ENCODE measurements around the gene SLFNL1. TPM values are rescaled to one million over a fixed set of nuclear protein-coding genes. Genes with fewer than 3 reads are reported as not detected.

SLFNL1 gene
- total and polyA plus RNA-seq, 2 experiments from 2014 or later = 0.11 to 0.21 TPM

- 93 to 94% methylated on average over 8 of the region's 8 CpGs for WGBS, 2 experiments (ENCODE audit: low coverage in 1 of 2, low lambda C conversion rate in 2 of 2, missing lambda C conversion rate in 2 of 2)
- H2AFZ ChIP-seq = no peak overlapping the region
- TF ChIP-seq EZH2phosphoT487 (IDR thresholded peaks at IDR 0.05; ENCODE audit: insufficient read depth, low read depth) = no peak
- no peak for TF ChIP-seq EZH2 (IDR thresholded peaks at IDR 0.05; ENCODE audit: insufficient read depth, poor library complexity, severe bottlenecking)
- H4K20me1 ChIP-seq (ENCODE audit: insufficient read depth) = no peaks in the 10 kb centered on the region
- peaks cover 56% of the 10 kb centered on the region for H3K36me3 ChIP-seq (ENCODE audit: low read depth)
- H3F3A ChIP-seq (ENCODE audit: insufficient read depth) = peaks cover 10% of the 10 kb centered on the region
- H3K27me3 ChIP-seq (replicated peaks; ENCODE audit: insufficient read depth) = no peaks in the 10 kb centered on the region
- peaks cover 37% of the 10 kb centered on the region; the same call in 1 of the 2 replicates for H3K79me2 ChIP-seq (ENCODE audit: insufficient read depth)
- no peak overlapping the region for H3K9ac ChIP-seq
- no peaks in the 10 kb centered on the region for H3K9me2 ChIP-seq (ENCODE audit: insufficient read depth)
- DNase-seq = no peak
- H3K9me3 ChIP-seq (ENCODE audit: low read depth) = no peaks in the 10 kb centered on the region
- no peak overlapping the region for H3K27ac ChIP-seq
- in situ Hi-C loops (cut with MboI) = no loop called here
- H3K4me3 ChIP-seq = no peak overlapping the region
- H3K4me1 ChIP-seq (ENCODE audit: insufficient read depth) = no peaks in the 10 kb centered on the region
- no peak overlapping the region for H3K4me2 ChIP-seq (ENCODE audit: unreplicated experiment)
Observed at GRCh38 chr1:40997096-40997495, 24.4 kb downstream of the SLFNL1 start.

GRCh38 chr1:40989066-40989465, 32.5 kb downstream of the SLFNL1 start:
- 98 to 99% methylated on average over 5 of the region's 5 CpGs for WGBS, 2 experiments (ENCODE audit: low coverage in 1 of 2, low lambda C conversion rate in 2 of 2, missing lambda C conversion rate in 2 of 2)
- H3K27me3 ChIP-seq (replicated peaks; ENCODE audit: insufficient read depth) = no peaks in the 10 kb centered on the region
- H3K9me2 ChIP-seq (ENCODE audit: insufficient read depth) = no peaks in the 10 kb centered on the region
- H3K79me2 ChIP-seq (ENCODE audit: insufficient read depth) = peaks cover 36% of the 10 kb centered on the region
- no peak overlapping the region for H3K9ac ChIP-seq
- H3K4me1 ChIP-seq (ENCODE audit: insufficient read depth) = peaks cover 8% of the 10 kb centered on the region
- TF ChIP-seq EZH2phosphoT487 (IDR thresholded peaks at IDR 0.05; ENCODE audit: insufficient read depth, low read depth) = no peak
- H3F3A ChIP-seq (ENCODE audit: insufficient read depth) = peaks cover 11% of the 10 kb centered on the region
- no peak overlapping the region for H3K4me2 ChIP-seq (ENCODE audit: unreplicated experiment)
- DNase-seq = no peak
- in situ Hi-C loops (cut with MboI) = no loop called here
- no peak overlapping the region for H2AFZ ChIP-seq
- H3K4me3 ChIP-seq = no peak overlapping the region
- no peaks in the 10 kb centered on the region for H4K20me1 ChIP-seq (ENCODE audit: insufficient read depth)
- H3K27ac ChIP-seq = no peak overlapping the region
- H3K9me3 ChIP-seq (ENCODE audit: low read depth) = no peaks in the 10 kb centered on the region
- peaks cover 64% of the 10 kb centered on the region for H3K36me3 ChIP-seq (ENCODE audit: low read depth)

DNA sequence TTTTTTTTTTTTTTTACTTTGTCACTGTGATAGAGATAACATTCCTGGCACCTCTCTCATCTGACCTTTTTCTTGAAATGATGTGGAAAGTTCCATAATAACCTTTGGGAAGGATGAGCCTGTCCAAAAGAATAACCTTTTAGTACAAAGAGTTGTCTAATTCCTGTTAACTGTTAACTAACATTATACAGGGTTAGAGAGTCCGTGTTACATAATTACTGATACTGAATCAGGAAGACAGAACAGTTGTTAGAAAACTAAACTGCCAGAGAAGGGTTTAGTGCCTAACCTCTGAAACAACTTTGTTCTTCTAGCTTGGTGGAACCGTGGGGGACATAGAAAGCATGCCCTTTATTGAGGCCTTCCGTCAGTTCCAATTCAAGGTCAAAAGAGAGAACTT, 33.2 kb downstream of the SLFNL1 start:
- peaks cover 19% of the 10 kb centered on the region for H3F3A ChIP-seq (ENCODE audit: insufficient read depth)
- no peak overlapping the region for H3K4me3 ChIP-seq
- peaks cover 33% of the 10 kb centered on the region for H3K79me2 ChIP-seq (ENCODE audit: insufficient read depth)
- H3K27me3 ChIP-seq (replicated peaks; ENCODE audit: insufficient read depth) = no peaks in the 10 kb centered on the region
- no peak overlapping the region for H3K9ac ChIP-seq
- H3K36me3 ChIP-seq (ENCODE audit: low read depth) = peaks cover 60% of the 10 kb centered on the region
- DNase-seq = no peak
- WGBS, 2 experiments (ENCODE audit: low coverage in 1 of 2, low lambda C conversion rate in 2 of 2, missing lambda C conversion rate in 2 of 2) = 84 to 87% methylated on average over 3 of the region's 3 CpGs
- no peak overlapping the region for H3K27ac ChIP-seq
- peaks cover 15% of the 10 kb centered on the region for H3K4me1 ChIP-seq (ENCODE audit: insufficient read depth)
- no peak overlapping the region for H3K4me2 ChIP-seq (ENCODE audit: unreplicated experiment)
- H3K9me2 ChIP-seq (ENCODE audit: insufficient read depth) = no peaks in the 10 kb centered on the region
- in situ Hi-C loops (cut with MboI) = no loop called here
- no peaks in the 10 kb centered on the region for H3K9me3 ChIP-seq (ENCODE audit: low read depth)
- no peaks in the 10 kb centered on the region for H4K20me1 ChIP-seq (ENCODE audit: insufficient read depth)
- H2AFZ ChIP-seq = no peak overlapping the region
- TF ChIP-seq EZH2phosphoT487 (IDR thresholded peaks at IDR 0.05; ENCODE audit: insufficient read depth, low read depth) (no peak), EZH2 (IDR thresholded peaks at IDR 0.05; ENCODE audit: insufficient read depth, poor library complexity, severe bottlenecking) (no peak)

DNA sequence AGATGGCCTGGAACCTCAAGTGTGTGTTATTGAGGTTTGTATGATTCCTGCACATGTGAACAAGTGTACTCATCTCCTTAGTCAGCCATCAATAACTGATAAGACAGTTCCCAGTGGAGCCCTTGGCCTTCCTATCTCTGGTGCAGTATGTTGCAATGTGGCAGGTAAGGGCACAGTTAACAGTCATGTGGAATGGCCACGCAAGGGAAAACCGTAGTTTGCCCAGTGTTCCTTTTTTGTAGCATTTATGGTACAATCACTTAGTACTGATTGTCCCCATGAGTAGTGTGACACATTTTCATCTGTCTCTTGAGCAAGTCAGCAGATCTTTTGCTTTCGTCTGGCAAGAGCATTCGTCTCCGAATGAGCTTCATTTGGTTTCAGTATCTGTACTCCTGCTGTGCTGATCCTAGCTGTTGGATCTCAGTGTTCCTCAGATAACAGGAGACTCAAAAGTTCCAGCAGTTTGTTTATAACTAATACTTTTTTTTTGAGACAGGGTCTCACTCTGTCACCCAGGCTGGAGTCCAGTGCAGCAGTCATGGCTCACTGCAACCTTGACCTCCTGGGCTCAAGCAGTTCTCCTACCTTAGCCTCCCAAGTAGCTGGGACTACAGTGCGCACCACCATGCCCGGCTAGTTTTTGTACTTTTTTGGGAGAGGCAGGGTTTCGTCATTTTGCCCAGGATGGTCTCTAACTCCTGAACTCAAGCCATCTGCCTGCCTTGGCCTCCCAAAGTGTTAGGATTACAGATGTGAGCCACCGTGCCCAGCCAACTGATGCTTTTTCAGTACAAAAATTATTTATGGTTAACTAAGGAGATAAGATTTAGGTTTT, 33.9 kb downstream of the SLFNL1 start:
- no peak for TF ChIP-seq EZH2phosphoT487 (IDR thresholded peaks at IDR 0.05; ENCODE audit: insufficient read depth, low read depth)
- TF ChIP-seq EZH2 (IDR thresholded peaks at IDR 0.05; ENCODE audit: insufficient read depth, poor library complexity, severe bottlenecking) = no peak
- Histone ChIP-seq H3K36me3 (ENCODE audit: low read depth) (peaks cover 60% of the 10 kb centered on the region), H3K9me3 (ENCODE audit: low read depth) (no peaks in the 10 kb centered on the region), H3K79me2 (ENCODE audit: insufficient read depth) (peaks cover 35% of the 10 kb centered on the region), H3K4me3 (no peak overlapping the region), H3K27me3 (replicated peaks; ENCODE audit: insufficient read depth) (no peaks in the 10 kb centered on the region), H2AFZ (no peak overlapping the region), H3K9me2 (ENCODE audit: insufficient read depth) (no peaks in the 10 kb centered on the region), H4K20me1 (ENCODE audit: insufficient read depth) (no peaks in the 10 kb centered on the region), H3K9ac (no peak overlapping the region), H3K4me2 (ENCODE audit: unreplicated experiment) (no peak overlapping the region), H3K27ac (no peak overlapping the region), H3F3A (ENCODE audit: insufficient read depth) (peaks cover 25% of the 10 kb centered on the region), H3K4me1 (ENCODE audit: insufficient read depth) (peaks cover 22% of the 10 kb centered on the region)
- 91 to 92% methylated on average over 9 of the region's 9 CpGs for WGBS, 2 experiments (ENCODE audit: low coverage in 1 of 2, low lambda C conversion rate in 2 of 2, missing lambda C conversion rate in 2 of 2)
- DNase-seq = no peak
- in situ Hi-C loops (cut with MboI) = no loop called here
